Esophagus squamous epithelium (tissue), 4 donors: ENCODE measurements around the gene DLG2.

Experiments used
- POLR2A ChIP-seq, 4 donors: fragments of 450-650 bp; IDR thresholded peaks; one replicate each; pipeline ENCODE4 v1.6.1; 2017; ENCODE audit warnings: antibody characterized with exemption in 4 of 4, mild to moderate bottlenecking in 4 of 4, moderate library complexity in 3 of 4
- TF ChIP-seq, protein P1 (sequence below), 6 experiments: fragments of 450-650 bp in 4 of 6; fragments of 200-600 bp in 2 of 6; sonication (generic) in 2 of 6; IDR thresholded peaks; one replicate each; pipeline ENCODE4 v1.5.1; 2016 to 2019; ENCODE audit warnings: antibody characterized with exemption in 6 of 6, mild to moderate bottlenecking in 4 of 6, moderate library complexity in 4 of 6

DNA sequence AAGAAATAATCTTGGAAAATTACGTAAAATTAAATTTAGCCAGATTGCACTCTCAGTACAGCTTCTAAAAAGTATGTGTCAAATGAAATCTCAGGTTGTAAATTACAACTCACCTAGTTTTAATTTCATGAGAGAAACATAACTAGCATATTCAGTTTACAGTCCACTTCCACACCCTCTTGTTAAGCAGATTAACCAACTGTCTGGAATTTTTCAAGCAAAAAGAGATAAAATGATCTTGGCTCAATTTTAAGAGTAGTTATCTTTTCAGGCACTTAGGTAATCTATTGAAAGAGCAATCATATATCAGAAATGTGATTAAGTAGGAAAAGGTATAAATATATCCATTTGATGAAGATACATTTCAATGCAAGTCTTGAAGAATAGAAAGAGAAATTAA lies 1412.6 kb downstream of the DLG2 start:
- TF ChIP-seq, protein P1, sequence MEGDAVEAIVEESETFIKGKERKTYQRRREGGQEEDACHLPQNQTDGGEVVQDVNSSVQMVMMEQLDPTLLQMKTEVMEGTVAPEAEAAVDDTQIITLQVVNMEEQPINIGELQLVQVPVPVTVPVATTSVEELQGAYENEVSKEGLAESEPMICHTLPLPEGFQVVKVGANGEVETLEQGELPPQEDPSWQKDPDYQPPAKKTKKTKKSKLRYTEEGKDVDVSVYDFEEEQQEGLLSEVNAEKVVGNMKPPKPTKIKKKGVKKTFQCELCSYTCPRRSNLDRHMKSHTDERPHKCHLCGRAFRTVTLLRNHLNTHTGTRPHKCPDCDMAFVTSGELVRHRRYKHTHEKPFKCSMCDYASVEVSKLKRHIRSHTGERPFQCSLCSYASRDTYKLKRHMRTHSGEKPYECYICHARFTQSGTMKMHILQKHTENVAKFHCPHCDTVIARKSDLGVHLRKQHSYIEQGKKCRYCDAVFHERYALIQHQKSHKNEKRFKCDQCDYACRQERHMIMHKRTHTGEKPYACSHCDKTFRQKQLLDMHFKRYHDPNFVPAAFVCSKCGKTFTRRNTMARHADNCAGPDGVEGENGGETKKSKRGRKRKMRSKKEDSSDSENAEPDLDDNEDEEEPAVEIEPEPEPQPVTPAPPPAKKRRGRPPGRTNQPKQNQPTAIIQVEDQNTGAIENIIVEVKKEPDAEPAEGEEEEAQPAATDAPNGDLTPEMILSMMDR (IDR thresholded peaks at IDR 0.05), result no peak
- TF ChIP-seq POLR2A (IDR thresholded peaks at IDR 0.05), result no peak
